Loucy (cell line): ENCODE results near the gene COA7.

Experiments
- EZH2phosphoT487 ChIP-seq: fragments of 200-600 bp; IDR thresholded peaks from 2 replicates; pipeline ENCODE4 v1.6.1; 2018; ENCODE audit warnings: antibody characterized with exemption, mild to moderate bottlenecking, moderate library complexity, borderline replicate concordance
- TF ChIP-seq, protein P1 (sequence below): fragments of 200-600 bp; sonication (generic); conservative IDR thresholded peaks from 2 replicates; pipeline ENCODE4 v1.5.1; 2014; ENCODE audit warnings: mild to moderate bottlenecking, antibody characterized with exemption, low read length

DNA sequence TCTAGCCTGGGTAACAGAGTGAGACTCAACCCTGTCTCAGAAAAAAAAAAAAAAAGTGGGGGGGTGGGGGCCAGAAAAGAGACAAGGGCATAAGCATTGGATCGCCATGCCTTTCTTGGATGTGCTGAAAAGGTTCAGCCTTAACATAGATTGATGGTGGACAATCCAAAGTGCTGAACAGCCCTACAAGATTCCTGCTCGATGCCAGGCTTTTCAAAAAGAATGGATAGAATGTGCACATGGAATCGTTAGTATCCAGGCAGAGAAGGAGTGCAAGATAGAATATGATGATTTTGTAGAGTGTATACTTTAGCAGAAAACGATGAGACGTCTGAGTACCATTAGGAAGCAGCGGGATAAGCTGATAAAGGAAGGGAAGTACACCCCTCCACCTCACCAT, 10.9 kb upstream of the COA7 start:
- TF ChIP-seq, protein P1, sequence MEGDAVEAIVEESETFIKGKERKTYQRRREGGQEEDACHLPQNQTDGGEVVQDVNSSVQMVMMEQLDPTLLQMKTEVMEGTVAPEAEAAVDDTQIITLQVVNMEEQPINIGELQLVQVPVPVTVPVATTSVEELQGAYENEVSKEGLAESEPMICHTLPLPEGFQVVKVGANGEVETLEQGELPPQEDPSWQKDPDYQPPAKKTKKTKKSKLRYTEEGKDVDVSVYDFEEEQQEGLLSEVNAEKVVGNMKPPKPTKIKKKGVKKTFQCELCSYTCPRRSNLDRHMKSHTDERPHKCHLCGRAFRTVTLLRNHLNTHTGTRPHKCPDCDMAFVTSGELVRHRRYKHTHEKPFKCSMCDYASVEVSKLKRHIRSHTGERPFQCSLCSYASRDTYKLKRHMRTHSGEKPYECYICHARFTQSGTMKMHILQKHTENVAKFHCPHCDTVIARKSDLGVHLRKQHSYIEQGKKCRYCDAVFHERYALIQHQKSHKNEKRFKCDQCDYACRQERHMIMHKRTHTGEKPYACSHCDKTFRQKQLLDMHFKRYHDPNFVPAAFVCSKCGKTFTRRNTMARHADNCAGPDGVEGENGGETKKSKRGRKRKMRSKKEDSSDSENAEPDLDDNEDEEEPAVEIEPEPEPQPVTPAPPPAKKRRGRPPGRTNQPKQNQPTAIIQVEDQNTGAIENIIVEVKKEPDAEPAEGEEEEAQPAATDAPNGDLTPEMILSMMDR, result no peak
- no peak for TF ChIP-seq EZH2phosphoT487
